ENCODE data around the gene GATM.

GATM gene

GRCh38 chr15:45378149-45378912, at the start of gene GATM:
GATM (minus strand) TSS chr15:45378544; CDS start chr15:45378453, 91 bp downstream.
- Histone ChIP-seq H3K9ac (ENCODE audit: low read depth, low read length) (peak within 1 kb of the TSS; percentile 84; the same call in 1 of the 2 replicates), H3K27ac (ENCODE audit: low read length) (no peak within 1 kb of the TSS)

DNA sequence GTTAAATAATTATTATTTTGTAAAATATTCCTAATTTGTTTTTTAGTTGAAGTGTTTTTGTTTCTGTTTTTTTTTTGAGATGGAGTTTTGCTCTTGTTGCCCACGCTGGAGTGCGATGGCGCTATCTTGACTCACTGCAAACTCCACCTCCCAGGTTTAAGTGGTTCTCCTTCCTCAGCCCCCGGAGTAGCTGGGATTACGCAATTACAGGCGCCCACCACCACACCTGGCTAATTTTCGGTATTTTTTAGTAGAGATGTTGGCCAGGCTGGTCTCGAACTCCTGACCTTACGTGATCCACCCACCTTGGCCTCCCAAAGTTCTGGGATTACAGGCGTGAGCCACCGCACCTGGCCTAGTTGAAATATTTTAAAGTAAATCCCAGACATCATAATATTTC, 48.7 kb upstream of the GATM start:
- Histone ChIP-seq H3K4me1 (ENCODE audit: insufficient read depth, low read length) (no peaks in the 10 kb centered on the region), H3K9me3 (ENCODE audit: insufficient read depth, low read depth, low read length) (no peaks in the 10 kb centered on the region), H3K9ac (ENCODE audit: low read depth, low read length) (no peak overlapping the region), H3K4me3 (ENCODE audit: low read length) (no peak overlapping the region), H3K27ac (ENCODE audit: low read length) (no peak overlapping the region), H3K27me3 (ENCODE audit: insufficient read depth, low read length) (peaks cover 35% of the 10 kb centered on the region), H3K36me3 (ENCODE audit: insufficient read depth, low read depth, low read length) (peaks cover 8% of the 10 kb centered on the region; the same call in 1 of the 2 replicates)

More at GRCh38 chr15:45378149-45378912, at the start of gene GATM:
- Histone ChIP-seq H3K36me3 (ENCODE audit: insufficient read depth, low read depth, low read length) (no peaks in the 10 kb centered on the region), H3K27me3 (ENCODE audit: insufficient read depth, low read length) (peaks cover 63% of the 10 kb centered on the region), H3K9me3 (ENCODE audit: insufficient read depth, low read depth, low read length) (no peaks in the 10 kb centered on the region), H3K4me1 (ENCODE audit: insufficient read depth, low read length) (peaks cover 6% of the 10 kb centered on the region; the same call in 1 of the 2 replicates), H3K4me3 (ENCODE audit: low read length) (peak within 1 kb of the TSS; percentile 94)

GRCh38 chr15:45425135-45425534, 46.8 kb upstream of the GATM start:
- Histone ChIP-seq H3K4me1 (ENCODE audit: insufficient read depth, low read length) (no peaks in the 10 kb centered on the region), H3K27ac (ENCODE audit: low read length) (no peak overlapping the region), H3K27me3 (ENCODE audit: insufficient read depth, low read length) (peaks cover 16% of the 10 kb centered on the region), H3K9me3 (ENCODE audit: insufficient read depth, low read depth, low read length) (no peaks in the 10 kb centered on the region), H3K36me3 (ENCODE audit: insufficient read depth, low read depth, low read length) (peaks cover 27% of the 10 kb centered on the region), H3K4me3 (ENCODE audit: low read length) (no peak overlapping the region), H3K9ac (ENCODE audit: low read depth, low read length) (no peak overlapping the region)

GRCh38 chr15:45424429-45424828, 46.1 kb upstream of the GATM start:
- no peak overlapping the region for H3K9ac ChIP-seq (ENCODE audit: low read depth, low read length)
- H3K27me3 ChIP-seq (ENCODE audit: insufficient read depth, low read length): peaks cover 9% of the 10 kb centered on the region
- H3K36me3 ChIP-seq (ENCODE audit: insufficient read depth, low read depth, low read length): peaks cover 34% of the 10 kb centered on the region
- no peak overlapping the region for H3K4me3 ChIP-seq (ENCODE audit: low read length)
- H3K9me3 ChIP-seq (ENCODE audit: insufficient read depth, low read depth, low read length): no peaks in the 10 kb centered on the region
- no peaks in the 10 kb centered on the region for H3K4me1 ChIP-seq (ENCODE audit: insufficient read depth, low read length)
- no peak overlapping the region for H3K27ac ChIP-seq (ENCODE audit: low read length)

DNA sequence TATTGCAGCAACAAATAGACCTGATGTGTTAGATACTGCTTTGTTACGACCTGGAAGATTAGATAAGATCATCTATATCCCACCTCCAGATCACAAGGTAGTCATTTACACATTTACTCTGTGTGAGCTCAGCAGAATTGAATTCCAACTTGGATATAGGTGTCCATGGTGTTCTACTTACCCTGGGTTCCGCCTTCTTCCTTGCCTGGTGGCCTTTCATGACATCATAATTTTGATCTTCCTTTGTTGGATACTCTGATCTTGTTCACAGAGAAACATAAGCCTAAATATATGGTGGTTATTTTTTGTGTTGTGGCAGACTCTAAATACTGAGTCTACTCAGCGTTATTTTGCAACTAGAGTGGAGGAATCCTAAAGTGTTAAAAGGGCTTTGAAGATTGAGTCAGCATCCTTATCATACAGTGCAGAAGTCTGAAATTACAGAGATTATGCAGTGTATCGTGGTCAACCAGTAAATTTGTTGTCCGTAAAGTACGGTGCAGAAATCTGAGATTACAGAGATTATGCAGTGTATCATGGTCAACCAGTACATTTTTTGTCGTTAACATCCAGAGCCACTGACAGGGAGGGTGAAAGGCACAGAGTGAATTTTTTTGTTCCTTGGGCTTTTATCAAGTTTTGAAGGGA, 39.1 kb upstream of the GATM start:
- no peaks in the 10 kb centered on the region for H3K9me3 ChIP-seq (ENCODE audit: insufficient read depth, low read depth, low read length)
- no peak overlapping the region for H3K27ac ChIP-seq (ENCODE audit: low read length)
- no peak overlapping the region for H3K4me3 ChIP-seq (ENCODE audit: low read length)
- no peaks in the 10 kb centered on the region for H3K4me1 ChIP-seq (ENCODE audit: insufficient read depth, low read length)
- no peaks in the 10 kb centered on the region for H3K27me3 ChIP-seq (ENCODE audit: insufficient read depth, low read length)
- peaks cover 98% of the 10 kb centered on the region for H3K36me3 ChIP-seq (ENCODE audit: insufficient read depth, low read depth, low read length)
- H3K9ac ChIP-seq (ENCODE audit: low read depth, low read length): no peak overlapping the region

- Histone ChIP-seq H3K9me3 (ENCODE audit: insufficient read depth, low read depth, low read length) (no peaks in the 10 kb centered on the region), H3K4me3 (ENCODE audit: low read length) (no peak overlapping the region), H3K36me3 (ENCODE audit: insufficient read depth, low read depth, low read length) (peaks cover 98% of the 10 kb centered on the region), H3K27me3 (ENCODE audit: insufficient read depth, low read length) (no peaks in the 10 kb centered on the region), H3K4me1 (ENCODE audit: insufficient read depth, low read length) (no peaks in the 10 kb centered on the region), H3K27ac (ENCODE audit: low read length) (no peak overlapping the region), H3K9ac (ENCODE audit: low read depth, low read length) (no peak overlapping the region)
Observed at GRCh38 chr15:45414215-45414885, 36.0 kb upstream of the GATM start.

DNA sequence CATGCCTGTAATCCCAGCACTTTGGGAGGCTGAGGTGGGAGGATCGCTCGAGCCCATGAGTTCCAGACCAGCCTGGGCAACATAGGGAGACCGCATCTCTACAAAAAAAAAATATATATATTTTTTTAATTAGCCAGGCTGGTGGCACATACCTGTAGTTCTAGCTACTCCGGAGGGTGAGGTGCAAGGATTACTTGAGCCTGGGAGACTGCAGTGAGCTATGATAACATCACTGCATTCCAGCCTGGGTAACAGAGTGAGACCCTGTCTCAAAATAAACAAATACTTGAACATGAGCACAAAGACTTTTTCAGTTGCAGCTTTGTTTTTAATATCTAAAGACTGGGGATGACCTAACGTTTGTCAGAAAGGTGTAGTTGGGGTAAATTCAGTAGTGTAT, 31.3 kb upstream of the GATM start:
- Histone ChIP-seq H3K9ac (ENCODE audit: low read depth, low read length) (no peak overlapping the region), H3K27ac (ENCODE audit: low read length) (no peak overlapping the region), H3K36me3 (ENCODE audit: insufficient read depth, low read depth, low read length) (peaks cover 97% of the 10 kb centered on the region), H3K4me1 (ENCODE audit: insufficient read depth, low read length) (no peaks in the 10 kb centered on the region), H3K9me3 (ENCODE audit: insufficient read depth, low read depth, low read length) (no peaks in the 10 kb centered on the region), H3K4me3 (ENCODE audit: low read length) (no peak overlapping the region), H3K27me3 (ENCODE audit: insufficient read depth, low read length) (no peaks in the 10 kb centered on the region)

GRCh38 chr15:45407786-45408185, 29.4 kb upstream of the GATM start:
- peaks cover 79% of the 10 kb centered on the region for H3K36me3 ChIP-seq (ENCODE audit: insufficient read depth, low read depth, low read length)
- no peaks in the 10 kb centered on the region for H3K9me3 ChIP-seq (ENCODE audit: insufficient read depth, low read depth, low read length)
- H3K4me3 ChIP-seq (ENCODE audit: low read length): no peak overlapping the region
- no peaks in the 10 kb centered on the region for H3K27me3 ChIP-seq (ENCODE audit: insufficient read depth, low read length)
- H3K27ac ChIP-seq (ENCODE audit: low read length): no peak overlapping the region
- no peaks in the 10 kb centered on the region; the same call in 1 of the 2 replicates for H3K4me1 ChIP-seq (ENCODE audit: insufficient read depth, low read length)
- no peak overlapping the region for H3K9ac ChIP-seq (ENCODE audit: low read depth, low read length)

DNA sequence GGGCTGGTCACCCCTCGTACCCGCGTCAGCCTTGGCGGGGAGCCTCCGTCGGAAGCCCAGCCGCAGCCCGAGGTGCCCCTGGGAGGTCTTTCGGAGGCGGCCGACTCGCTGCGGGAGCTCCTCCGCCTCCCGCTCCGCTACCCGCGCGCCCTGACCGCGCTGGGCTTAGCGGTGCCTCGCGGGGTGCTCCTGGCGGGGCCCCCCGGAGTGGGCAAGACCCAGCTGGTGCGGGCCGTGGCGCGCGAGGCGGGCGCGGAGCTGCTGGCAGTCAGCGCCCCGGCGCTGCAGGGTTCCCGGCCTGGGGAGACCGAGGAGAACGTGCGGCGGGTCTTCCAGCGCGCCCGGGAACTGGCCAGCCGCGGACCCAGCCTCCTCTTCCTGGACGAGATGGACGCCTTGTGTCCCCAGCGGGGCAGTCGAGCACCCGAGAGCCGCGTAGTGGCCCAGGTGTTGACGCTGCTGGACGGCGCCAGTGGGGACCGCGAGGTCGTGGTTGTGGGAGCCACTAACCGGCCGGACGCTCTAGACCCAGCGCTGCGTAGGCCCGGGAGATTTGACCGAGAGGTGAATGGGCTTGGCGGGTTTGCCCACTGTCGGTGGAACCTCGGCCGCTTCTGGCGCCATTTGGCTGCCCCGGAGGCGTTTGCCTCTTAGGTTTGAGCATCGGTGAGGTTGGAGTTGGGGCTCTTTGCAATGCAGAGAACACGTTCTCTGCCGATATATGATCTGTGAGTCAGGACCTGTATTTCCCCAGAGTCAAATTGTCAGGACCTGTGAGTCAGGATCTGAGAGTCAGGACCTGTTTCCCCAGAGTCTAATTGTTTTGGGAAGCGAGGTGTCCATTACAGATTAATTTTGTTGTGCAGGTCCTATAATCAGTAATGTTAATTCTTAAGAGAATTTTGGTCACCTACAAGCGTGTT, 24.9 kb upstream of the GATM start:
- H3K4me3 ChIP-seq (ENCODE audit: low read length): peak overlapping the region; percentile 90
- H3K36me3 ChIP-seq (ENCODE audit: insufficient read depth, low read depth, low read length): peaks cover 34% of the 10 kb centered on the region
- peak overlapping the region; percentile 87 for H3K9ac ChIP-seq (ENCODE audit: low read depth, low read length)
- no peaks in the 10 kb centered on the region for H3K9me3 ChIP-seq (ENCODE audit: insufficient read depth, low read depth, low read length)
- peaks cover 6% of the 10 kb centered on the region; the same call in 1 of the 2 replicates for H3K27me3 ChIP-seq (ENCODE audit: insufficient read depth, low read length)
- no peak overlapping the region for H3K27ac ChIP-seq (ENCODE audit: low read length)
- peaks cover 2% of the 10 kb centered on the region; the same call in 1 of the 2 replicates for H3K4me1 ChIP-seq (ENCODE audit: insufficient read depth, low read length)

DNA sequence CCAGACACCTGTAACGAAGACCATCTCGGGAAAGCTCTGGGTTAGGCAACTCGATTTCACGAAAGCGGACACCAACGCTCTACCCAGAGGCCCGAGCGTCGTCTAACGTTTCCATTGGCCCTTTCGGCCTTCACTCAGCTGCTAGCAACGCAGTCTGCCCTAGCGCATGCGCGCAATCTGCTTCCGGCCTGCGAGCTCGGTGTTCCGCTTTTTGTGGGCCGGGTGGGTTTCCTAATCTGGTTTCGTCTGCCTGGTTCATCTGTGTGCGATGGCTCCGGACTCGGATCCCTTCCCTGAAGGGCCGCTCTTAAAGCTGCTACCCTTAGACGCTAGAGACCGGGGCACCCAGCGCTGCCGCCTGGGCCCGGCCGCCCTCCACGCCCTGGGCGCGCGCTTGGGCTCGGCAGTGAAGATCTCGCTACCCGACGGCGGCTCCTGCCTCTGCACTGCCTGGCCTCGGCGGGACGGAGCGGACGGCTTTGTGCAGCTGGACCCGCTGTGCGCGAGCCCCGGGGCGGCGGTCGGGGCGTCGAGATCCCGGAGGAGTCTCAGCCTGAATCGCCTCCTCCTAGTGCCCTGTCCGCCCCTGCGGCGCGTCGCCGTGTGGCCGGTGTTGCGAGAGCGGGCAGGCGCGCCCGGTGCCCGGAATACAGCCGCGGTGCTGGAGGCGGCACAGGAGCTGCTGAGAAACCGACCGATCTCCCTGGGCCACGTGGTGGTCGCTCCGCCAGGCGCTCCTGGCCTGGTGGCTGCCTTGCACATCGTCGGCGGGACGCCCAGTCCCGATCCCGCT, 24.0 kb upstream of the GATM start:
- Histone ChIP-seq H3K36me3 (ENCODE audit: insufficient read depth, low read depth, low read length) (peaks cover 26% of the 10 kb centered on the region), H3K27me3 (ENCODE audit: insufficient read depth, low read length) (peaks cover 6% of the 10 kb centered on the region; the same call in 1 of the 2 replicates), H3K9ac (ENCODE audit: low read depth, low read length) (peak overlapping the region; percentile 87), H3K9me3 (ENCODE audit: insufficient read depth, low read depth, low read length) (no peaks in the 10 kb centered on the region), H3K27ac (ENCODE audit: low read length) (no peak overlapping the region), H3K4me3 (ENCODE audit: low read length) (peak overlapping the region; percentile 90), H3K4me1 (ENCODE audit: insufficient read depth, low read length) (peaks cover 2% of the 10 kb centered on the region; the same call in 1 of the 2 replicates)

All from iPS-20b (cell line).